ENCODE data around the gene NEURL1.
"Not testable (repeated sequence)": the region's sequence is repeated elsewhere in the genome, so short reads cannot be mapped to it uniquely, and the experiment has no call there.

Gene NEURL1

DNA sequence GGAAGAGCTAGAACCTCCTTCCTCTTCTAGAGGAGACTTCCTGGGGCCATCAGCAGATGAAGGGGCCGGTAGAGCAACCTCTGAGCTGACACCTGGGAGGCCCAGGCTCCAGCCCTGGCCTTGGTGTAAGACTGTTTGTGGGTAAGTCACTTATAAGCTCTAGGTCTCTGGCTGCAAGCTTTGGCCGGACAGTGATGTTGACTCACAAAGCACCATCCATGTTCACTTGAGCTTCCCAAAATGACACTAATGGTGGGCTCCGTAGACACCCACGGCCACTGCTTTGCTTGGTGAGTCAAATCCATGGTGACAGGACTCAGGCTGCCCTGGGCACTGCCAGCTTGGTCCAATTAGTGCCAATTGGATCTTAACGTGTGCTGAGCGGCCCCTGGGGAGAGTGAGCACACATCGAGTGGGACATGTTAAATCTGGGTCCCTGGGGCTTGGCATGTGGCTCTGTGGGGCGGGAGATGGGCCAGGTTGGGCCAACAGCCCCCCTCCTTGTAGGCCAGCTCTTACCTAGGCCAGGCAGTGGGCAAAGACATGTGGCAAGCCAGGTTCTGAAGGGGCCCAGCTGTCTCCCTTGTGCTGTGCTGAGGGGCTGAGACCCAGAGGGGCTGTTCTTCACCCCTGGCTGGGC is 16.7 kb downstream of the NEURL1 start:
- Mint-ChIP-seq H3K36me3 (no peaks in the 10 kb centered on the region), H3K27ac (no peak overlapping the region), H3K27me3 (peaks cover 7% of the 10 kb centered on the region), H3K9me3 (no peaks in the 10 kb centered on the region), H3K4me3 (no peak overlapping the region), H3K4me1 (peaks cover 1% of the 10 kb centered on the region)
- DNase-seq (ENCODE audit: low spot score in 2 of 2): no peak
- no peak for ATAC-seq (ENCODE audit: low read depth)

GRCh38 chr10:103510791-103511752 is 17.6 kb downstream of the NEURL1 start:
- Mint-ChIP-seq H3K4me1 (peaks cover 6% of the 10 kb centered on the region), H3K27me3 (peaks cover 7% of the 10 kb centered on the region), H3K36me3 (no peaks in the 10 kb centered on the region), H3K4me3 (no peak overlapping the region), H3K27ac (no peak overlapping the region), H3K9me3 (no peaks in the 10 kb centered on the region)
- ATAC-seq (ENCODE audit: low read depth): no peak
- DNase-seq (ENCODE audit: low spot score in 2 of 2): no peak

DNA sequence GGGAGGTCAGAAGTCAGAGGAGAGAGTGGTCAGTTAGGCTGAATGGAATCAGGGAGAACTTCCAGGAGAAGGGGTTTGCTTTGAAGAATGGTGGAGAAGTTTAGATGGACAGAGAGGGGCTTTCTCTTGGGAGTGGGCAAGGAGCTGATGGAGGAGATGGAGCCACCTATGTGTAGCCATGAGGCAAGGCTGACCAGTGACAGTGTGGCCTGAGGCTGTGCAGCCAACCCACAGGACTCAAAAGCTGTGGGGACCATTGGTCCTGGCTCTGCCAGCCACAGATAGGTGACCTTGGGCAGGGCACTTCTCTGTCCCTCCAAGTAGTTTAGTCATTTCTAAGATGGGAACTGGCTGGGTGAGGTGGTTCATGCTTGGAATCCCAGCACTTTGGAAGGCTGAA is 18.7 kb downstream of the NEURL1 start:
- DNase-seq (ENCODE audit: low spot score in 2 of 2) (no peak), ATAC-seq (ENCODE audit: low read depth) (no peak)
- Mint-ChIP-seq H3K9me3 (no peaks in the 10 kb centered on the region), H3K36me3 (no peaks in the 10 kb centered on the region), H3K4me1 (peaks cover 6% of the 10 kb centered on the region), H3K27ac (no peak overlapping the region), H3K27me3 (peaks cover 3% of the 10 kb centered on the region), H3K4me3 (no peak overlapping the region)

GRCh38 chr10:103512591-103513379 is 19.3 kb downstream of the NEURL1 start:
- H3K27ac Mint-ChIP-seq: no peak overlapping the region
- ATAC-seq (ENCODE audit: low read depth): no peak

DNA sequence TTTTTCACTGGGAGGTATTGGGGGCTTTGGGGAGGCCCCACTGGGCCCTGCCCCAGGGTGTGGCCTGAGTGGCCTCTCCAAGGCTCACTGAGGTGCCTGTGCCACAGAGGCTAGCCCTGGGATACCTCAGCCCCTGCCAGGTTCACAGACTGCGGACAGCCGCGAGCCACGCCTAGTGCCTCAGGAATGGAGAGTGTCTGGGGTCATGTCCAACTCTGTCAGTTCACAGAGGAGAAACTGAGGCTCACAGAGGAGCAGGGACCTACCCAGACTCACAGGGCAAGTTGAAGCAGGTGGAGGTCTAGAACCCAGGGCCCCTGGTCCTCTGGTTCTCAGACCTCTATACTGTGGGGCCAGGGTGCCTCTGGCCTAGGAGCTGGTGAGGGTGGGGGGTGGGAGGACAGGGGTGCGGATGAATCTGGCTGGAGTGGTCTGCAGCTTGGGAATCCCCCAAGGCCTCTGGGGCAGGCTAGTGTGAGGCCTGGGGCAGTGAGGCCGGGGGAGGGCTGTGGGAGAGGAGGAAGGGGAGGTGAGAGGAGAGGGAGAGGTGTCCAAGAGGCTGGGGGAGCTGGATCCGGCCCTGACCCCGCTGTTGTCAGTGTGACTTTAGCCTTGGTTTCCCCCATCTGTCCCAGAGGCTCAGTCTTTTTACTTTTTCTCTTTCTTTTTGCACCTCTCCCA is 20.0 kb downstream of the NEURL1 start:
- ATAC-seq (ENCODE audit: low read depth) (no peak), DNase-seq (ENCODE audit: low spot score in 2 of 2) (no peak)
- H3K4me3 Mint-ChIP-seq: no peak overlapping the region
- H3K9me3 Mint-ChIP-seq: peaks cover 1% of the 10 kb centered on the region
- no peak overlapping the region for H3K27ac Mint-ChIP-seq
- no peaks in the 10 kb centered on the region for H3K27me3 Mint-ChIP-seq
- H3K36me3 Mint-ChIP-seq: no peaks in the 10 kb centered on the region
- peaks cover 6% of the 10 kb centered on the region for H3K4me1 Mint-ChIP-seq

More at GRCh38 chr10:103512591-103513379, 19.3 kb downstream of the NEURL1 start:
- H3K27me3 Mint-ChIP-seq: peaks cover under 1% of the 10 kb centered on the region
- no peak for DNase-seq (ENCODE audit: low spot score in 2 of 2)
- peaks cover 6% of the 10 kb centered on the region for H3K4me1 Mint-ChIP-seq
- no peak overlapping the region for H3K4me3 Mint-ChIP-seq
- no peaks in the 10 kb centered on the region for H3K9me3 Mint-ChIP-seq
- no peaks in the 10 kb centered on the region for H3K36me3 Mint-ChIP-seq

DNA sequence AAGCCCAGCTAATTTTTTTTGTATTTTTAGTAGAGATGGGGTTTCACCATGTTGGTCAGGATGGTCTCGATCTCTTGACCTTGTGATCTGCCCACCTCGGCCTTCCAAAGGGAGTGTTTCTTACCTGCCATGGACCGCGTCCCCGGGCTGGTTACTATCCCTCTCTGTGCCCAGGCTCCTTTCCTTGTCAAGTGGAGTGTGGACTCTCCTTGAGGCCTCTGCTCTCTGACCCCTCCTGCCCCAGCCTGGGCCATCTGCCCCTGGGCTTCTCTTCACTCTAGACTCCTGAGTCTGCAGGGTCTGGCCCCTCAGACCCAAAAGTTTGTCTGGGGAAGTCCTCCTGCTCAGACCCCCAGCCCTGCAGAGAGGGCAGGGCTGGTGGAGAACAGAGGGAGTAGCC is 20.7 kb downstream of the NEURL1 start:
- DNase-seq (ENCODE audit: low spot score in 2 of 2) (no peak), ATAC-seq (ENCODE audit: low read depth) (no peak)
- Mint-ChIP-seq H3K4me3 (no peak overlapping the region), H3K27ac (no peak overlapping the region), H3K36me3 (no peaks in the 10 kb centered on the region), H3K9me3 (peaks cover 1% of the 10 kb centered on the region), H3K4me1 (peaks cover 6% of the 10 kb centered on the region), H3K27me3 (no peaks in the 10 kb centered on the region)

- H3K27ac Mint-ChIP-seq: no peak overlapping the region
- DNase-seq (ENCODE audit: low spot score in 2 of 2) (no peak), ATAC-seq (ENCODE audit: low read depth) (no peak)
- no peak overlapping the region for H3K4me3 Mint-ChIP-seq
- H3K9me3 Mint-ChIP-seq: peaks cover 1% of the 10 kb centered on the region
- H3K36me3 Mint-ChIP-seq: no peaks in the 10 kb centered on the region
- H3K4me1 Mint-ChIP-seq: peaks cover 6% of the 10 kb centered on the region
- peaks cover 8% of the 10 kb centered on the region for H3K27me3 Mint-ChIP-seq
These were observed 24.0 kb downstream of the NEURL1 start for GRCh38 chr10:103517234-103518085.

- H3K9me3 Mint-ChIP-seq: peaks cover 3% of the 10 kb centered on the region
These were observed 26.3 kb downstream of the NEURL1 start for GRCh38 chr10:103519798-103520197.

GRCh38 chr10:103522006-103522405 is 28.5 kb downstream of the NEURL1 start:
- ATAC-seq (ENCODE audit: low read depth); H3K9me3 Mint-ChIP-seq; H3K4me1 Mint-ChIP-seq; H3K27ac Mint-ChIP-seq; H3K4me3 Mint-ChIP-seq; H3K36me3 Mint-ChIP-seq; DNase-seq (ENCODE audit: low spot score in 2 of 2): not testable (repeated sequence)
- peaks cover 12% of the 10 kb centered on the region for H3K27me3 Mint-ChIP-seq

More at GRCh38 chr10:103519798-103520197, 26.3 kb downstream of the NEURL1 start:
- ATAC-seq (ENCODE audit: low read depth) (no peak), DNase-seq (ENCODE audit: low spot score in 2 of 2) (no peak)
- Mint-ChIP-seq H3K4me3 (no peak overlapping the region), H3K27me3 (peaks cover 8% of the 10 kb centered on the region), H3K36me3 (no peaks in the 10 kb centered on the region), H3K27ac (no peak overlapping the region), H3K4me1 (peaks cover 6% of the 10 kb centered on the region)

GRCh38 chr10:103523683-103524082 is 30.2 kb downstream of the NEURL1 start:
- peaks cover 3% of the 10 kb centered on the region for H3K36me3 Mint-ChIP-seq

GRCh38 chr10:103525901-103526300 is 32.4 kb downstream of the NEURL1 start:
- H3K36me3 Mint-ChIP-seq: peaks cover 3% of the 10 kb centered on the region
- H3K27ac Mint-ChIP-seq: no peak overlapping the region
- no peak overlapping the region for H3K4me3 Mint-ChIP-seq
- no peak for ATAC-seq (ENCODE audit: low read depth)
- DNase-seq (ENCODE audit: low spot score in 2 of 2): no peak
- H3K9me3 Mint-ChIP-seq: peaks cover 11% of the 10 kb centered on the region
- peaks cover 11% of the 10 kb centered on the region for H3K27me3 Mint-ChIP-seq
- peaks cover 3% of the 10 kb centered on the region for H3K4me1 Mint-ChIP-seq

More at GRCh38 chr10:103523683-103524082, 30.2 kb downstream of the NEURL1 start:
- Mint-ChIP-seq H3K4me1 (peaks cover 3% of the 10 kb centered on the region), H3K27me3 (peaks cover 13% of the 10 kb centered on the region), H3K27ac (no peak overlapping the region), H3K4me3 (no peak overlapping the region), H3K9me3 (peaks cover 8% of the 10 kb centered on the region)
- ATAC-seq (ENCODE audit: low read depth): no peak
- DNase-seq (ENCODE audit: low spot score in 2 of 2): no peak

GRCh38 chr10:103527476-103527875 is 34.0 kb downstream of the NEURL1 start:
- H3K9me3 Mint-ChIP-seq: peaks cover 11% of the 10 kb centered on the region
- H3K4me1 Mint-ChIP-seq; H3K4me3 Mint-ChIP-seq; H3K36me3 Mint-ChIP-seq; H3K27me3 Mint-ChIP-seq; H3K27ac Mint-ChIP-seq; ATAC-seq (ENCODE audit: low read depth); DNase-seq (ENCODE audit: low spot score in 2 of 2): not testable (repeated sequence)

GRCh38 chr10:103528549-103528948 is 35.0 kb downstream of the NEURL1 start:
- H3K4me1 Mint-ChIP-seq: peaks cover 3% of the 10 kb centered on the region
- H3K36me3 Mint-ChIP-seq: peaks cover 3% of the 10 kb centered on the region
- DNase-seq (ENCODE audit: low spot score in 2 of 2) (no peak), ATAC-seq (ENCODE audit: low read depth) (no peak)
- H3K27ac Mint-ChIP-seq: no peak overlapping the region
- H3K9me3 Mint-ChIP-seq: peaks cover 11% of the 10 kb centered on the region
- H3K4me3 Mint-ChIP-seq: no peak overlapping the region
- H3K27me3 Mint-ChIP-seq: peaks cover 7% of the 10 kb centered on the region

All from memory B cell (primary cell).